Measurements from ENCODE around the gene XPA.

The XPA gene

GRCh38 chr9:97647996-97648395 is 49.1 kb downstream of the XPA start:
- no peak for DNase-seq

DNA sequence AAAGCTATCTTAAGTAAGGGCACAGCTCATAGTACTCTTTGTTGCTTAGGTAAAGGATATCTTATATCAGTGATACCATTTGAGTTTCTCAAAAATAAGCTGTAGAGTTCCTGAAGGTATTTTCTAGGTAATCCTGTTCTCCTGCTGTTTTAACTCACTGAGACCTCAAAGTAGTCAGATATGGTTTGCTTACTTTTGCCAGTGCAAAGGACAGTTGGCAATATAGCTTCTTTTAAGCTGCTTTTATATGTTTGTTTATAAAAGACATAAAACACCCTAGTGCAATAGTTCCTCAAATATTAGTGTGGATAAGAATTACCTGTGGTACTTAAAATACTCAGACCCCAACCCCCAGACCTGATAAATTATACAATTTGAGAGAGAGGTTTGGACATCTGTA is 51.4 kb downstream of the XPA start:
- DNase-seq: no peak

GRCh38 chr9:97640325-97640724 is 56.8 kb downstream of the XPA start:
- DNase-seq: no peak

DNA sequence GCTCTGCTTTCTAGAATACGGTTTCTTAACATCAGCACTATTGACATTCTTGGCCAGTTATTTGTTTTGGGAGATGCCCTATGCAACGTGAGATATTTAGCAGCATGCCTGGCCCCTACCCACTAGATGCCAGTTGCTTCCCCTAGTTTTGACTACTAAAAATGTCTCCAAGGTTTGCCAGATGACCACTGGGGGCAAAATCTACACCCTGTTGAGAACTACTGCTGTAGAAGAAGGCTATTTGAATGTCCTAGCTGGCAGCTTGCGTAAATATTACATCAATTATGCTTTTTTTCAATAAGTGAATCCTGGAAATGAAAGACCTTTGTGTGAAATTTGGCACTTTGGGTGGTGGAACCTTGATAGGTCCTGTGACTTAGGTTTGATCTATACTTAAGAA is 58.5 kb downstream of the XPA start:
- no peak for DNase-seq

- no peak for DNase-seq
These were observed 60.2 kb downstream of the XPA start for GRCh38 chr9:97636903-97637302.

DNA sequence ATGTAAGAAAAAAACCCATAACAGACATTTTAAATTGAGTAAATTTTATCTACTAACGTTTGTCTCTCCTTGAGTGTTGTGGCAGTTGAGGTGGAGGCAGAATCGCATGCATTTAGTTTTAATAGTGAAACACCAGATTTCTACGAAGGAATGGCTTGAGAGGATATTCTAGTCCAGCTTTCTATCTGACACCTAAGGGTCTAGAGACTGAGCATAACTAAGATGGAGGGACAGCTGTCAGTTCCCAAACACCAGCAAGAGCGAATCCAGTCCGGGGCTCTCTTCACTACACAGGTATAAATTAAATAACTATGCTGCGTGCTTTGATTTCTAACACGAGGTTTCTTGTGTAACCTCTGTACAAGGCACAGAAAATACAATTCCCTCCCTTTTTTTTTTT is 62.1 kb downstream of the XPA start:
- no peak for DNase-seq

DNA sequence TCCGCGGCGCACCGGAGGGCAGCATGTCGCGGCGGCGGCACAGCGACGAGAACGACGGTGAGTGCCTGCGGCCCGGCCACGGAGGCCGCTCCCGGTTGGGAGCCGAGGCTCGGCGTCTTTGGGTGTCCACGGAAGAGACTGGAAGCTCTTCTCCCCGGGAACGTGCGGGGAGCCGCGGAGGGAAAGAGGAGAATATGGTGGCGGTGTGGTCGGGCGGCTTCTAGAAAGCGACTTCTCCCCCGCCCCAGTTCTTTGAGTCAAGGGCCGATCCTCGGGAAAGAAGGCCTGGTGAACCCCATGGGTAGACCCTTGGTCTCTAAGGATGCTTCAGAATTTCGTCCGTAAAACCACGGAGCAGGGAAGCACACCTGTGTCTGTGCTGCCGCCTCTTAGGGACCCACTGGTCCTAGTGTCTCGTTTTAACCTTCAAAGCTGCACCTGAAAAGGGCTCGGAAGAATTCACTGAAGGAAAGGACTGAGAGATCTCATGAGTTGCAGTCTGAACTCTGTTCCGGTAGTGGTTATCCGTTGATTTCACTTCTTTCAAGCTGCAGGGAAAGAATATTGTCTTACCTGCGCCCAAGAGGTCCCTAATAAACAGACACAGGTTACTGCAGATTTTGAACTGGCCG is 63.2 kb downstream of the XPA start:
- DNase-seq: peak; percentile 19

DNA sequence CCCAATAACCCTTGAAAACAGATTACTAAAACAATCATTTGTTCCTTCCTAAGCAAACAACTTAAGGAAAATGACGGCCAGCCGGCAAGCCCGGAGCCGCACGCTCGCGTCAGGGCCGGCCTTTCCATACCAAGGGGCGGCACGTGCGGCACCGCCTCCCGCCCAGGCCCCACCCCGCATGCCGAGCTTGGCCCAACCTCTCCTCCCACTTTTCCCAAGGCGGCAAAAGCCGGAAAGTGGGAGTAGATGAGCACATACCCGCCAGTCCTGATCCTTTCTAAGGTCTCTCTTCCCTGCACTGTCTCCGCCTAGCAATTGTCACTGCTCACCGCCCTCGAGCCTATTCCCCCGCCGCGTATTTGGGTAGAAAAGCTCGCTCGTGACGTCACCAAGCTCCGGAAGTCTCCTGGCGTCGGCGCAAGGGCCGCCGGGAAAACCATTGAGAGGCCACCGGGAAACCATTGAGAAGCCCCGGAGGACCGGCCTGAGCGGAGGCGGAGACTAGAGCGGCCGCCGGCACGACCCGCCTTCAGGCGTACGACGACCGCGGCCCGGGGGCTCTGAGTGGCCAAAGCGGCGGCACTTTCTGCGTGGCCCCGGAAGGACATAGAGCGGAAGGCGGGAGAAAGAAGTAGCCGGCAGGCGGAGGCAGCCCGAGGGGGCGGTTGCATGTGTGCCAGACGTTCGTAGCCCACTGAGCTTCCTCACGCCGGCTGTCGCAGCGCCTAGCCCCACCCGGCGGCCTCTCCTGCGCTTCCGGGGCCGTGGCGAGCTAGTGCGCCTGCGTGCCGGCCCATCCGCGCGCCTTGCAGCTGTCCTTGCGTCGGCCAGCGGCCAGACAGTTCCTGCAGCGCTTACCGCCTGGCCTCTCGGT is 63.9 kb downstream of the XPA start, which contains the start of the genes NCBP1 and TSTD2:
TSS of gene NCBP1 (plus strand) at position 837 of the 874 bp plus-strand sequence. CDS start 61 bp downstream, outside the sequence.
TSS of gene TSTD2 (minus strand) at position 384 of the 874 bp plus-strand sequence. CDS start 5,806 bp downstream, outside the sequence.
- DNase-seq: peak; percentile 97

- DNase-seq: no peak
These were observed 64.7 kb downstream of the XPA start for GRCh38 chr9:97632248-97632984.

- no peak for DNase-seq
These were observed 66.5 kb downstream of the XPA start for GRCh38 chr9:97630591-97630990.

DNA sequence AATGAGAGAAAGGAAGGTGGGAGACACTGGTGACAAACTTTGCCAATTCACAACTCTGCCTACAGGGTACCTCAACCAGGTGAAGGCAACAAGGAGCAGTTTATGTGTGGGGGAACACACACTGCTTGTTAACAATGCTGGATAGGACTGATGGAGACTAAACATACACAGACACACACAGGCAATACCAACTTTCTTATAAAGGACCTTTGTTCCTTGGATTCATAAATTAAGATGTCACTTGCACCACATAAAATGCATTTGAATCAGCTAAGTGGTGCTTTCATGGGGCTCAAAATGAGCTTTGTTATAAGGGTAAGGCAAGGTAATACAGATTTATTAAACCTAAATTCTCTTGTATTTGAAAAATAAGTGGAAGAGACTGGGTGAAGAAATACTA is 68.0 kb downstream of the XPA start:
- DNase-seq: no peak

- no peak for DNase-seq
These were observed 68.5 kb downstream of the XPA start for GRCh38 chr9:97628668-97629067.

DNA sequence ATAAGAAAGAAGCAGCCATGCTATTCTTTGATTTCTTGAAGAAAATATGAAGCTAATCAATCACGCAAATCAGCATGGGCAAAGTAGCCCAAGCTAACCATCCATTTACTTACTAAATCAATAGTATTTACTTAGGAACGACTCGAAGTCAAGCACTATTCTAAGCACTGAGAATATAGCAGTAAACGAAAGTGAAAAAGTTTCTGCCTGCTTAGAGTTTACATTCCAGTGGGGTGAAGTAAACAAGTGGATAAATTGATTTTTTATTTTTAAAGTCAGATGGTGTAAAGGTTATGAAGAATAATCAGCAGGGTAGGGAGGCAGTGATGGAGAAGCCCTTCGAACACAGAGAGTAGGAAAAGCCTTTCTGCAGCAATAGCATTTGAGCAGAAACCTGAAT is 69.5 kb downstream of the XPA start:
- DNase-seq: no peak

DNA sequence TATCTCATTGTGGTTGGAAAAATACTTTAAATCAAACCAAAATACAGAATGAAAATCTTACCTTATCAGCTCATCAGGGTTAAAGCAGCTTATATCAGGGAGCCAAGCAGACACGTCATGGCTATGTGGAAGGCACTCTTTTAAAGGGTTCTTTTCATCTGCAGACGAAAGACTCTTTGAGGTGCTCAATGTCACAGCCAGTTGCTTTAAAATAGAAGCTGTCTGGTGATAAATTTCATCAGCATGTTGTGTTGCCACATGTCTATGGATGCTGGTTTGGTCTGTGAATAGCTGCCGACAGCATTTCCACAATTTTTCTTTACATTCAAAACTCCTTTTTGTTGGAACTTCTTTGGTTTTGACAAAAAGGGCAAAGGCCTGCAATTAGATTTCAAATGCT is 71.5 kb downstream of the XPA start:
- no peak for DNase-seq
